Endothelial cell of umbilical vein (primary cell): Measurements from ENCODE around the gene TMEM61. TPM values are rescaled to one million over a fixed set of nuclear protein-coding genes. Genes with fewer than 3 reads are reported as not detected.

Experiments used
- BruUV-seq: library from RNA; stranded (reverse); fragments of 400-500 nt; replicated peaks from 2 replicates; lab custom pipeline; 2021; lab: Mats Ljungman, UMichigan
- CTCF ChIA-PET: fragments of 300-600, 350-600 bp; sonication (Branson Sonifier 250); formaldehyde crosslinking; loops from one replicate; lab custom pipeline; 2021; ENCODE audit warnings: antibody characterized with exemption, inconsistent platforms; lab: Charles Lee
- POLR2A ChIA-PET: fragments of 300-600, 350-600 bp; sonication (Branson Sonifier 250); formaldehyde crosslinking; loops from one replicate; lab custom pipeline; 2021; ENCODE audit warnings: antibody characterized with exemption, inconsistent platforms; lab: Charles Lee
- DNase-seq: peaks from one replicate; pipeline ENCODE4 v3.0.0-alpha.2; 2011; ENCODE audit warnings: low read depth, low spot score
- FAIRE-seq: peaks from 2 replicates; lab custom pipeline; 2011; peaks lifted over from hg19 to GRCh38; lab: Jason Lieb, UNC
- H2AFZ ChIP-seq: 2 replicates; pipeline ENCODE4 v1.6.0; 2012; ENCODE audit warnings: low read depth, low read length, control low read depth, inconsistent platforms
- H3K27ac ChIP-seq: 2 replicates; pipeline ENCODE4 v1.5.1; 2011; ENCODE audit warnings: low read depth, mild to moderate bottlenecking, control low read depth, low read length, moderate library complexity; ENCODE audit not compliant: insufficient read depth
- H3K27me3 ChIP-seq, 2 experiments: 2 replicates each; pipeline versions ENCODE4 v1.6.0 to v1.6.1; 2011; ENCODE audit warnings: low read length in 2 of 2, mixed read lengths in 1 of 2; ENCODE audit not compliant: control insufficient read depth in 2 of 2, insufficient read depth in 2 of 2
- H3K36me3 ChIP-seq, 2 experiments: 2 replicates in 1 of 2; 3 replicates in 1 of 2; pipeline ENCODE4 v1.5.1; 2011; ENCODE audit warnings: low read length in 2 of 2, mild to moderate bottlenecking in 1 of 2, moderate library complexity in 1 of 2; ENCODE audit not compliant: control insufficient read depth in 2 of 2, insufficient read depth in 2 of 2; ENCODE audit errors: extremely low read depth in 1 of 2
- H3K4me1 ChIP-seq: 3 replicates; pipeline ENCODE4 v1.5.1; 2011; ENCODE audit warnings: mild to moderate bottlenecking, low read length; ENCODE audit not compliant: control insufficient read depth, insufficient read depth; ENCODE audit errors: extremely low read depth
- H3K4me2 ChIP-seq: 2 replicates; pipeline ENCODE4 v1.6.1; 2011; ENCODE audit warnings: low read length, control low read depth, mixed read lengths; ENCODE audit not compliant: insufficient read depth
- H3K4me3 ChIP-seq, 3 experiments: fragments of 200-600 bp in 1 of 3; sonication (generic), shearing (Covaris generic) in 1 of 3; replicated peaks in 1 of 3; 2 replicates each; pipeline ENCODE4 v1.5.1; 2011 to 2016; ENCODE audit warnings: control low read depth in 3 of 3, low read length in 3 of 3, mild to moderate bottlenecking in 2 of 3, inconsistent platforms in 1 of 3, low read depth in 1 of 3, moderate library complexity in 1 of 3; ENCODE audit not compliant: insufficient read depth in 1 of 3
- H3K79me2 ChIP-seq: 2 replicates; pipeline ENCODE4 v1.6.0; 2012; ENCODE audit warnings: low read length, inconsistent platforms; ENCODE audit not compliant: control insufficient read depth, insufficient read depth
- H3K9ac ChIP-seq: replicated peaks from 2 replicates; pipeline ENCODE3; 2011; ENCODE audit warnings: low read length, control low read depth; ENCODE audit not compliant: insufficient read depth; ENCODE audit errors: extremely low read depth
- H3K9me1 ChIP-seq: replicated peaks from 3 replicates; pipeline ENCODE4 v1.6.0; 2011; ENCODE audit warnings: mild to moderate bottlenecking, low read length; ENCODE audit not compliant: control insufficient read depth, insufficient read depth; ENCODE audit errors: extremely low read depth
- H3K9me3 ChIP-seq: replicated peaks from 2 replicates; pipeline ENCODE4 v1.5.1; 2012; ENCODE audit warnings: low read length, inconsistent platforms; ENCODE audit not compliant: control insufficient read depth, insufficient read depth
- H4K20me1 ChIP-seq: replicated peaks from 2 replicates; pipeline ENCODE3; 2011; ENCODE audit warnings: mild to moderate bottlenecking, low read length; ENCODE audit not compliant: control insufficient read depth, insufficient read depth; ENCODE audit errors: extremely low read depth
- CTCF ChIP-seq, 2 donors: IDR thresholded peaks; 1 replicate in 1 of 2; 2 replicates in 1 of 2; pipeline ENCODE4 v1.5.1; 2011; ENCODE audit warnings: low read length in 2 of 2, mild to moderate bottlenecking in 2 of 2, moderate library complexity in 2 of 2, control low read depth in 1 of 2, inconsistent platforms in 1 of 2, low read depth in 1 of 2; ENCODE audit not compliant: insufficient read depth in 1 of 2; ENCODE audit errors: extremely low read depth in 1 of 2
- EZH2 ChIP-seq: IDR thresholded peaks from 2 replicates; pipeline ENCODE4 v1.6.1; 2012; ENCODE audit warnings: borderline replicate concordance, low read depth, mild to moderate bottlenecking, moderate library complexity, low read length, inconsistent platforms; ENCODE audit not compliant: severe bottlenecking
- FOS ChIP-seq: IDR thresholded peaks from 2 replicates; pipeline ENCODE4 v1.6.1; 2011; ENCODE audit warnings: mild to moderate bottlenecking, low read length, moderate library complexity, borderline replicate concordance; ENCODE audit not compliant: insufficient read depth
- GATA2 ChIP-seq: IDR thresholded peaks from 2 replicates; pipeline ENCODE4 v1.7.0; 2011; ENCODE audit warnings: low read depth, mild to moderate bottlenecking, moderate library complexity, mixed read lengths, low read length; ENCODE audit not compliant: insufficient read length, insufficient read depth
- JUN ChIP-seq: IDR thresholded peaks from 2 replicates; pipeline ENCODE4 v1.6.1; 2011; ENCODE audit warnings: borderline replicate concordance, low read depth; ENCODE audit not compliant: insufficient read length, insufficient read depth
- MAX ChIP-seq: IDR thresholded peaks from 2 replicates; pipeline ENCODE4 v1.6.1; 2011; ENCODE audit not compliant: insufficient read depth, insufficient read length
- MYC ChIP-seq: IDR thresholded peaks from one replicate; pipeline ENCODE4 v1.6.1; 2011; ENCODE audit warnings: mild to moderate bottlenecking, low read depth, low read length
- POLR2A ChIP-seq: IDR thresholded peaks from 2 replicates; pipeline ENCODE4 v1.6.1; 2012; ENCODE audit warnings: low read depth, mild to moderate bottlenecking, control low read depth, low read length
- POLR2AphosphoS5 ChIP-seq: IDR thresholded peaks from 2 replicates; pipeline ENCODE4 v1.6.1; 2012; ENCODE audit warnings: low read depth, mild to moderate bottlenecking, control low read depth, low read length, moderate library complexity; ENCODE audit not compliant: insufficient read depth
- dilution Hi-C: fragments of 300-500 bp; cut with MboI; formaldehyde crosslinking; loops from one replicate; pipeline ENCODE4 v1.15.0; 2019; ENCODE audit warnings: low sequenced_read_pairs; ENCODE audit not compliant: extremely low pct_ligation_motif_present
- intact Hi-C: fragments of 100-400 bp; cut with micrococcal nuclease; formaldehyde crosslinking; loops from one replicate; pipeline ENCODE4 v1.10.0; 2022
- polyA plus RNA-seq, 4 experiments: library from polyadenylated mRNA; depleted of rRNA in 3 of 4; stranded (reverse) in 3 of 4; unstranded in 1 of 4; fragments of >200 nt; gene quantifications; 2 replicates each; pipeline versions ENCODE4 v1.2.1 to v1.2.3, GENCODE V29; 2011 to 2012; ENCODE audit warnings: missing spikeins in 1 of 4
- total RNA-seq: library from RNA; stranded (reverse); gene quantifications from 2 replicates; pipeline ENCODE4 v1.2.3, GENCODE V29; 2021

TMEM61 gene
- total and polyA plus RNA-seq, 2 donors (not counting 3 experiments of a cell fraction or from before 2014, with no cell fraction given): not detected

- Histone ChIP-seq H3K9ac (no peak overlapping the region), H4K20me1 (no peaks in the 10 kb centered on the region), H3K4me3 (no peak overlapping the region), H3K4me2 (no peak overlapping the region), H3K4me1 (no peaks in the 10 kb centered on the region), H3K79me2 (no peaks in the 10 kb centered on the region), H3K9me1 (no peaks in the 10 kb centered on the region), H3K36me3 (no peaks in the 10 kb centered on the region), H2AFZ (no peak overlapping the region), H3K9me3 (no peaks in the 10 kb centered on the region), H3K27ac (no peak overlapping the region), H3K27me3 (peaks cover 4 to 13% of the 10 kb centered on the region in 2 experiments)
- CTCF ChIA-PET: no interaction called here
- no peak for TF ChIP-seq JUN
- no peak for TF ChIP-seq EZH2
- TF ChIP-seq FOS: no peak
- TF ChIP-seq GATA2: no peak
- TF ChIP-seq POLR2AphosphoS5: no peak
- no TSS peak for BruUV-seq
- DNase-seq (no peak), FAIRE-seq (no peak)
- dilution Hi-C loops (no loop called here), intact Hi-C loops (no loop called here)
- POLR2A ChIA-PET: no interaction called here
Observed at GRCh38 chr1:55010887-55011217, 30.4 kb downstream of the TMEM61 start.

- H3K9ac ChIP-seq: no peak overlapping the region
- no peaks in the 10 kb centered on the region for H3K9me1 ChIP-seq
- no peaks in the 10 kb centered on the region for H4K20me1 ChIP-seq
- no peak overlapping the region for H3K4me3 ChIP-seq
- H3K27me3 ChIP-seq: peaks cover 4 to 24% of the 10 kb centered on the region in 2 experiments
- TF ChIP-seq JUN (no peak), POLR2A (no peak), MAX (no peak), CTCF (IDR thresholded peaks at IDR 0.05; ENCODE audit: extremely low read depth in 1 of 2, insufficient read depth in 1 of 2, low read depth in 1 of 2, low read length in 2 of 2) (no peak), EZH2 (no peak), MYC (no peak), FOS (no peak)
- FAIRE-seq: no peak
- no TSS peak for BruUV-seq
- DNase-seq: no peak
- H3K27ac ChIP-seq: no peak overlapping the region
- H2AFZ ChIP-seq: no peak overlapping the region
- intact Hi-C loops: no loop called here
- CTCF ChIA-PET: interaction anchor here (0.9 to 1.8 kb wide), 3 partner anchors 9 to 68 kb away, joined by 5 to 8 read pairs (median 5); no protein-coding TSS in a partner anchor
- POLR2A ChIA-PET: no interaction called here
- H3K9me3 ChIP-seq: no peaks in the 10 kb centered on the region
- H3K79me2 ChIP-seq: no peaks in the 10 kb centered on the region
- H3K36me3 ChIP-seq: no peaks in the 10 kb centered on the region
- dilution Hi-C loops: no loop called here
- no peak overlapping the region for H3K4me2 ChIP-seq
- H3K4me1 ChIP-seq: no peaks in the 10 kb centered on the region
Observed at GRCh38 chr1:55012661-55013060, 32.2 kb downstream of the TMEM61 start.
